NCI-H2107 treated with DMSO at 0.1 percent for 48 hours (cell line): ENCODE measurements around the gene FKBP1A.

Experiments used
- DNase-seq: peaks from one replicate; lab custom pipeline; 2025; ENCODE audit not compliant: unreplicated experiment; lab: John Stamatoyannopoulos, UW

FKBP1A gene

DNA sequence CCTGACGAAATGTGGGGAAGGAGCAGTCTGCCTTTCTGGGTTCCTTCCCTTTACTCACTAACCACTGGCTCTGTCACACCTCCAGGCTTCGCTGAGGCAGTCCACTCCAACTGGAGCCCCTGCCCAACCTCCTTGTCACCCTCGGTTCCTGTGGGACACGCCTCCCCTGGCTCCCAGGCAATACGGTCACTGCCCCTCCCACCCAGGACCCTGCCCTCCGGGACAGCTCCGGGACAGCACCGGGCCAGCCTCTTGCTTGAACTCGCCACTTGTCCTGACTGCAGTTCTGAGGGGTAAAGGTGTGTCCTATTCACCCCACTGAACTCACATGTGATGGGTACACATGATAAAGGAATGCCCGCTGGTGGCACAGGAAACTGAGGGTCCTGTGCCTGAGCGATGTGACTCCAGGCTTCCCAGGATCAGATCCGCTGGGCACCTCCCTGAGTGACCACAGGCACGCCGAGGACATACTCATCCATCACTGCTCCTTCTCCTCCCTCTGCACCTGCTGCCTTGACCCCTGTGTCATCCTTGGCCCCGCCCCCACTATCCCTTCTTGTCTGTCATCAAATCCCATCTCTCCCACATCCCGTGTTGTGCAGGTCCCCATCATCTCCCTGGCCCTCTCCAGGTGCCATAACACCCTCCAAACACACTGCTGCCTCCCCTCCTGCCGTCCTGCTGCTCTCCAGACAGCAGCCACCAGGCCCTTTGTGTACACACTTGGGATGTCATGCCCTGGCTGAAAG lies 71.8 kb downstream of the FKBP1A start:
- no peak for DNase-seq

GRCh38 chr20:1320016-1320415 lies 72.8 kb downstream of the FKBP1A start:
- DNase-seq = no peak

DNA sequence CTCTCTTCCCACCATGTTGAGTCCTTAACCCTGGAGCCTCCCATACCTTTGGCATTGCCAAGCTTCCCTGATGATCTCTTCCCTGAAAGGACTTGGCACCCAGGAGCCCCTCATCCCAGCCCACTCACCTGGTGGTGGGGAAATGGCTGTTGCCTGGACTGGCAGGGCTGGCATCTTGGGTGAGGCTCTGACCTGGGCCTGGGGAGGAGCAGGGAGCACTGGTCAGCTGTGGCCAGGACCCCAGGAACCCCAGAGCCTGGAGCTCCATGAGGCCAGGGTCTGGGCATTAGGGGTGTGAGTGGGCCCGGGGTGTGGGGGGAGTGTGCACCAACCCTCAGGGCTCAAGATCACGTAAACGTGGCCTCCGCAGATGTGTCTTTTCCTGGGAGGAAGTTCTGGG lies 73.4 kb downstream of the FKBP1A start:
- no peak for DNase-seq

- no peak for DNase-seq
These were observed 73.8 kb downstream of the FKBP1A start for GRCh38 chr20:1319051-1319450.
